Measurements from ENCODE around the gene ITGA1. TPM values are rescaled to one million over a fixed set of nuclear protein-coding genes. Genes with fewer than 3 reads are reported as not detected.

Gene ITGA1
- total RNA-seq, 6 experiments from 2014 or later, result 66.5 to 116 (median 82.1) TPM

DNA sequence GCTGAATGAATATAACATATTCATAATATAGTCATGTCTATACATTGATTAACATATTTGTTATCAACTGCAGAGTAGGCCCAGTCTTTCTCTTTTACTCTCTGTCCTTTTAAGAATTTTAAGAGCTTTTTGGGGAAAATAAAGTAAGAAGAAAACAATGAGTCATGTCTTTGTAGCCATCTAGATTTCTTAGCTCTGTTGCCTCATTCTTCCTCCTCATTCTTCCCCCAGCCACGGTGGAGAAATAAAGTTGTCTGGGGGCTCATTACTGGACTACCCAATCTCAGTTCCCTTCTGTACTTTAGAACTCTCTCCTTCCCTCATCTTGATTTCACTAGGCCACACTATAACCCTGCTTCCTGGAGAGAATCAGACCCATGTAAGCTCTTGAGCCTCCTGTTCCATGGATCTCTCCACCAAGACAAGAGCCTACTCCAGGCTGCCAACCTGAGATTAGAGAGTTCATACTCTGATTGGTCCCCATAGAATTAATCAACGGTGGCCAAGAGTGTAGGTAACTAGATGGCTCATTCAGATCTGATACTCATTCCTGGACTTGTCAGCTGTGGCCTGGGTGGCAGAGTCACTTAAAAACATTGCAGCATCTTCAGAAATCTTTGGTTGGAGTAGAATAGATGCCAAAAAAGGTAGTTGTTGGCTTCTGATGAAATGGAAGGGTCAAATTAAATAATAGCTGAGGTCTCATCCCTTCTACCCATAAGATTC lies 44.2 kb downstream of the ITGA1 start:
- 72% methylated on average over 2 of the region's 2 CpGs for WGBS (ENCODE audit: insufficient coverage, low coverage, low lambda C conversion rate, missing lambda C conversion rate)
- H3K36me3 ChIP-seq, result no peaks in the 10 kb centered on the region

GRCh38 chr5:52834320-52834719 lies 46.6 kb downstream of the ITGA1 start:
- TF ChIP-seq CTCF (IDR thresholded peaks at IDR 0.05) (no peak), POLR2A (IDR thresholded peaks at IDR 0.05) (no peak)
- ATAC-seq, result no peak
- Histone ChIP-seq H3K36me3 (no peaks in the 10 kb centered on the region), H3K9me3 (no peaks in the 10 kb centered on the region), H3K27ac (no peak overlapping the region), H3K4me3 (no peak overlapping the region), H3K27me3 (no peaks in the 10 kb centered on the region), H3K4me1 (peaks cover 0 to 44% (median 14%) of the 10 kb centered on the region in 4 donors)
- no peak for DNase-seq
- 62% methylated on average over 2 of the region's 2 CpGs for WGBS (ENCODE audit: insufficient coverage, low coverage, low lambda C conversion rate, missing lambda C conversion rate)
- intact Hi-C loops (cut with DNase I), result no loop called here

More for the DNA sequence above, 44.2 kb downstream of the ITGA1 start:
- ATAC-seq (no peak), DNase-seq (no peak)
- Histone ChIP-seq H3K4me3 (no peak overlapping the region), H3K27me3 (no peaks in the 10 kb centered on the region), H3K27ac (no peak overlapping the region), H3K9me3 (no peaks in the 10 kb centered on the region), H3K4me1 (peaks cover 0 to 22% (median 8%) of the 10 kb centered on the region in 4 donors)
- no peak for TF ChIP-seq POLR2A (IDR thresholded peaks at IDR 0.05)
- TF ChIP-seq CTCF (IDR thresholded peaks at IDR 0.05), result no peak
- intact Hi-C loops (cut with DNase I), result no loop called here

DNA sequence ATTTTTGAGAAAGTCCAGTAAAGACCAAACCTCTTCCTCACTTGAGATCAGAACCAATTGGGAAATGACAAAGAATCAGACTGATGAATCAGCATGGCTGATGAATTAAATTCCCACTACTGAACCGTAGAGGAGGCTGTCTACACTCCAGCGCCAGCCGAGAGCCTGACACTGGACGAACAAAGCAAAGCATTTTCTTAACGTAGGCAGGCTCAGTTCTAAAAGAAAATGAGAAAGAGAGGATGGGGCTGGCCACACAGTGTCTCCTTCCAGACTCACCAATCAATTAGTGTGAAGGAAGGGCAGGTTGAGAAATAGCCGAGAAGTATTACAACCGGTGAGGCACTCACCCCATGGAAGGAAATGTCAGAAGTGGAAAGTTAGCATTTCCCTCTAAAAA lies 49.4 kb downstream of the ITGA1 start:
- DNase-seq (no peak), ATAC-seq (peak; percentile 20 to 51 (median 44))
- Histone ChIP-seq H3K4me3 (no peak overlapping the region), H3K9me3 (no peaks in the 10 kb centered on the region), H3K27ac (peak overlapping the region; percentile 9 to 41 (median 27)), H3K4me1 (peaks cover 0 to 37% (median 13%) of the 10 kb centered on the region in 4 donors), H3K36me3 (no peaks in the 10 kb centered on the region), H3K27me3 (no peaks in the 10 kb centered on the region)
- intact Hi-C loops (cut with DNase I), result no loop called here
- 64% methylated on average over 7 of the region's 7 CpGs for WGBS (ENCODE audit: insufficient coverage, low coverage, low lambda C conversion rate, missing lambda C conversion rate)
- TF ChIP-seq POLR2A (IDR thresholded peaks at IDR 0.05), result no peak
- no peak for TF ChIP-seq CTCF (IDR thresholded peaks at IDR 0.05)

DNA sequence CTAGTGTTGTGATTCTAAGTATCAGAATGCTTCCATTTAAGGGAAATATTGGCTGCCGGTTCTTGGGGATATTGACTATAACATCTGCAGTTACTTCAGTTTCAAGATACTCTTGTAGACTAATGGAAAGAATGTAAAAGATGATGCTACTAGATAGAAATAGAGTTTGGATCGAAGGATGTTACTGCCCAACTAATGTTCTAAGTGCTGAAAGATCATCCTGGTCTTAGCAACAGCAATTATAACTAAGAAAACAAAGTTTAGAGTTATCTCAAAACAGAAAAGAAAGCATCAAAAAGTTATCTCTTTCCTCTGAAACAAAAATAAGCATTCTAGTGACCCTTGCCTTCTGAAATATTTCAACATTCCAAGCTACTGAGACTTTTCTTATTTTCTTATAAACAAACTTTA lies 49.9 kb downstream of the ITGA1 start:
- no peaks in the 10 kb centered on the region for H3K36me3 ChIP-seq
- intact Hi-C loops (cut with DNase I), result no loop called here
- H3K27me3 ChIP-seq, result no peaks in the 10 kb centered on the region
- H3K4me1 ChIP-seq, result peaks cover 0 to 37% (median 13%) of the 10 kb centered on the region in 4 donors
- no peaks in the 10 kb centered on the region for H3K9me3 ChIP-seq
- WGBS (ENCODE audit: insufficient coverage, low coverage, low lambda C conversion rate, missing lambda C conversion rate), result 69% methylated on average over 2 of the region's 2 CpGs
- ATAC-seq, result peak in 2 of 4 donors; percentile 16 to 26
- peak overlapping the region; percentile 9 to 41 (median 27) for H3K27ac ChIP-seq
- no peak for DNase-seq
- TF ChIP-seq CTCF (IDR thresholded peaks at IDR 0.05), result no peak
- TF ChIP-seq POLR2A (IDR thresholded peaks at IDR 0.05), result no peak
- H3K4me3 ChIP-seq, result no peak overlapping the region
